Measurements from ENCODE around the gene MFN2.

MFN2 gene

GRCh38 chr1:11998636-11999035 lies 18.4 kb downstream of the MFN2 start:
- TF ChIP-seq CTCF (IDR thresholded peaks at IDR 0.05; ENCODE audit: borderline replicate concordance, insufficient read depth, low read depth, low read length): no peak
- H3K4me3 ChIP-seq (ENCODE audit: low read depth, low read length): no peak overlapping the region

- no peak for TF ChIP-seq CTCF (IDR thresholded peaks at IDR 0.05; ENCODE audit: borderline replicate concordance, insufficient read depth, low read depth, low read length)
- H3K4me3 ChIP-seq (ENCODE audit: low read depth, low read length): no peak overlapping the region
Measured at GRCh38 chr1:11999236-11999635, 19.0 kb downstream of the MFN2 start.

GRCh38 chr1:12001249-12001917 lies 21.1 kb downstream of the MFN2 start:
- no peak overlapping the region for H3K4me3 ChIP-seq (ENCODE audit: low read depth, low read length)
- peak; percentile 65 for TF ChIP-seq CTCF (IDR thresholded peaks at IDR 0.05; ENCODE audit: borderline replicate concordance, insufficient read depth, low read depth, low read length)

GRCh38 chr1:12001996-12002493 lies 21.8 kb downstream of the MFN2 start:
- TF ChIP-seq CTCF (IDR thresholded peaks at IDR 0.05; ENCODE audit: borderline replicate concordance, insufficient read depth, low read depth, low read length): no peak
- H3K4me3 ChIP-seq (ENCODE audit: low read depth, low read length): no peak overlapping the region

GRCh38 chr1:12003762-12004161 lies 23.5 kb downstream of the MFN2 start:
- TF ChIP-seq CTCF (IDR thresholded peaks at IDR 0.05; ENCODE audit: borderline replicate concordance, insufficient read depth, low read depth, low read length): no peak
- H3K4me3 ChIP-seq (ENCODE audit: low read depth, low read length): no peak overlapping the region

- H3K4me3 ChIP-seq (ENCODE audit: low read depth, low read length): no peak overlapping the region
- no peak for TF ChIP-seq CTCF (IDR thresholded peaks at IDR 0.05; ENCODE audit: borderline replicate concordance, insufficient read depth, low read depth, low read length)
Measured at GRCh38 chr1:12005488-12006166, 25.4 kb downstream of the MFN2 start.

Measured in GM12875 (cell line).